MM.1S (cell line): ENCODE results near the gene MAD1L1.

Source experiments
- DNase-seq: peaks from one replicate; pipeline ENCODE4 v3.0.0-alpha.2; 2015
- H2AFZ ChIP-seq: fragments of 300-600 bp; sonication (generic); 2 replicates; pipeline ENCODE4 v1.6.0; 2016; ENCODE audit warnings: antibody characterized with exemption, low read length
- H3F3A ChIP-seq: fragments of 300-600 bp; sonication (generic); 2 replicates; pipeline ENCODE4 v1.6.1; 2016; ENCODE audit warnings: mild to moderate bottlenecking, antibody characterized with exemption, low read length, moderate library complexity, mixed read lengths; ENCODE audit not compliant: insufficient read depth
- H3K27ac ChIP-seq: fragments of 300-600 bp; sonication (generic); 2 replicates; pipeline ENCODE4 v1.5.1; 2016; ENCODE audit warnings: mild to moderate bottlenecking, low read length
- H3K27me3 ChIP-seq: fragments of 300-600 bp; sonication (generic); replicated peaks from 2 replicates; pipeline ENCODE4 v1.6.0; 2016; ENCODE audit warnings: low read length; ENCODE audit not compliant: insufficient read depth
- H3K36me3 ChIP-seq: fragments of 300-600 bp; sonication (generic); replicated peaks from 2 replicates; pipeline ENCODE4 v1.6.1; 2016; ENCODE audit warnings: mild to moderate bottlenecking, low read length, mixed read lengths; ENCODE audit not compliant: insufficient read depth
- H3K4me1 ChIP-seq: fragments of 300-600 bp; sonication (generic); 2 replicates; pipeline ENCODE4 v1.6.1; 2016; ENCODE audit warnings: low read length, mixed read lengths
- H3K4me2 ChIP-seq: fragments of 300-600 bp; sonication (generic); 2 replicates; pipeline ENCODE4 v1.6.0; 2016; ENCODE audit warnings: low read depth, low read length
- H3K4me3 ChIP-seq: fragments of 300-600 bp; sonication (generic); 2 replicates; pipeline ENCODE4 v1.5.1; 2016; ENCODE audit warnings: low read length, mixed read lengths
- H3K79me2 ChIP-seq: fragments of 300-600 bp; sonication (generic); 2 replicates; pipeline ENCODE4 v1.6.1; 2016; ENCODE audit warnings: mixed run types, low read length, mixed read lengths
- H3K9ac ChIP-seq: fragments of 300-600 bp; sonication (generic); 2 replicates; pipeline ENCODE4 v1.6.1; 2016; ENCODE audit warnings: low read length, mixed read lengths
- H3K9me2 ChIP-seq: fragments of 300-600 bp; sonication (generic); replicated peaks from 2 replicates; pipeline ENCODE4 v1.6.1; 2016; ENCODE audit warnings: mild to moderate bottlenecking, low read length, mixed read lengths; ENCODE audit not compliant: insufficient read depth
- H3K9me3 ChIP-seq: fragments of 300-600 bp; sonication (generic); replicated peaks from 2 replicates; pipeline ENCODE4 v1.6.1; 2016; ENCODE audit warnings: mild to moderate bottlenecking, low read length, mixed read lengths; ENCODE audit not compliant: insufficient read depth
- H4K20me1 ChIP-seq: fragments of 300-600 bp; sonication (generic); 2 replicates; pipeline ENCODE4 v1.6.1; 2016; ENCODE audit warnings: mild to moderate bottlenecking, low read length, moderate library complexity, mixed read lengths; ENCODE audit not compliant: insufficient read depth
- EZH2 ChIP-seq: fragments of 300-600 bp; sonication (generic); optimal IDR thresholded peaks from 2 replicates; pipeline ENCODE3; 2017; ENCODE audit warnings: low read depth, mild to moderate bottlenecking, antibody characterized with exemption, low read length, mixed read lengths
- EZH2phosphoT487 ChIP-seq: fragments of 300-600 bp; sonication (generic); IDR thresholded peaks from 2 replicates; pipeline ENCODE4 v1.6.1; 2018; ENCODE audit warnings: antibody characterized with exemption, low read length
- TF ChIP-seq, protein P1 (sequence below): fragments of 300-600 bp; sonication (generic); IDR thresholded peaks from 2 replicates; pipeline ENCODE4 v1.5.1; 2016; ENCODE audit warnings: antibody characterized with exemption, low read length, mixed read lengths

The MAD1L1 gene

DNA sequence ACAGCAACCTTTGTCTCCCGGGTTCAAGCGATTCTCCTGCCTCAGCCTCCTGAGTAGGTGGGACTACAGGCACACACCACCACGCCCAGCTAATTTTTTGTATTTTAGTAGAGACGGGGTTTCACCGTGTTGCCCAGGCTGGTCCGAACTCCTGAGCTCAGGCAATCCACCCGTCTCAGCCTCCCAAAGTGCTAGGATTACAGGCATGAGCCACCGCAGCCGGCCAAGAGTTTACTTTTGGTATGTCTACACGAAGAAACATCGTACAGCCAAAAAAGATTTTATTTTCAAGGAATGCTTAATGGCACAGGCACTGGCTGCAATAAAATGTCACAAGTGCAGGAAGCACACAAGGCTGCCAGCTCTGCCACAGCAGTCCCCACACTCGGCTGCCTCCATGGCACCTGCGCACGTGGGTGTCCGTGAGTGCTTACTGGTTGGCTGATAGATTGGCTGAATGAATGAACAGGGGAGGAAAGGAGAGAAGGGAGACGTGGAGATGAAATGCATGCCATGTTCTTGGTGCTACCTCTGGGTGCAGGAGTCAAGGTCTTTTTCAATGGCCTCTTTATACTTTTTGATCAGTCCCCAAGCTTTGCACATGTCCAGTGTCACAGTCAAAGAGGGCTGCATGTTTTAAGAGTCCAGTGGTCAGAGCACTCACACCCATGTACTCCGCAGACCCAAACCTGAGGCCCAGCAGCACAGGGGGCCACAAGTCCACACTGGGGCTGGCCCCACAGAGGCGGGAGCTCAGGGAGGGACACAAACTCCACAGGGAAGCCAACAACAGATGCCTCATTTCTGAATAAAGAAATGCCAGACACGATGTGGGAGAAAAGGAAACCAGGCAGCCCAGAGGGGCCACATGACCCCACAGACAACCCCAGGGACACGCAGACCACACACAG, 198.2 kb downstream of the MAD1L1 start:
- no peaks in the 10 kb centered on the region for H3K9me2 ChIP-seq
- no peaks in the 10 kb centered on the region for H4K20me1 ChIP-seq
- H3K27me3 ChIP-seq: no peaks in the 10 kb centered on the region
- H3K9me3 ChIP-seq: no peaks in the 10 kb centered on the region
- no peak overlapping the region for H3K27ac ChIP-seq
- no peak overlapping the region for H3K4me3 ChIP-seq
- TF ChIP-seq, protein P1, sequence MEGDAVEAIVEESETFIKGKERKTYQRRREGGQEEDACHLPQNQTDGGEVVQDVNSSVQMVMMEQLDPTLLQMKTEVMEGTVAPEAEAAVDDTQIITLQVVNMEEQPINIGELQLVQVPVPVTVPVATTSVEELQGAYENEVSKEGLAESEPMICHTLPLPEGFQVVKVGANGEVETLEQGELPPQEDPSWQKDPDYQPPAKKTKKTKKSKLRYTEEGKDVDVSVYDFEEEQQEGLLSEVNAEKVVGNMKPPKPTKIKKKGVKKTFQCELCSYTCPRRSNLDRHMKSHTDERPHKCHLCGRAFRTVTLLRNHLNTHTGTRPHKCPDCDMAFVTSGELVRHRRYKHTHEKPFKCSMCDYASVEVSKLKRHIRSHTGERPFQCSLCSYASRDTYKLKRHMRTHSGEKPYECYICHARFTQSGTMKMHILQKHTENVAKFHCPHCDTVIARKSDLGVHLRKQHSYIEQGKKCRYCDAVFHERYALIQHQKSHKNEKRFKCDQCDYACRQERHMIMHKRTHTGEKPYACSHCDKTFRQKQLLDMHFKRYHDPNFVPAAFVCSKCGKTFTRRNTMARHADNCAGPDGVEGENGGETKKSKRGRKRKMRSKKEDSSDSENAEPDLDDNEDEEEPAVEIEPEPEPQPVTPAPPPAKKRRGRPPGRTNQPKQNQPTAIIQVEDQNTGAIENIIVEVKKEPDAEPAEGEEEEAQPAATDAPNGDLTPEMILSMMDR: no peak
- TF ChIP-seq EZH2: no peak
- TF ChIP-seq EZH2phosphoT487: no peak
- no peaks in the 10 kb centered on the region for H3K36me3 ChIP-seq
- no peaks in the 10 kb centered on the region for H3F3A ChIP-seq
- no peak overlapping the region for H2AFZ ChIP-seq
- no peak for DNase-seq
- no peak overlapping the region for H3K4me2 ChIP-seq
- no peaks in the 10 kb centered on the region for H3K79me2 ChIP-seq
- H3K4me1 ChIP-seq: no peaks in the 10 kb centered on the region
- no peak overlapping the region for H3K9ac ChIP-seq

DNA sequence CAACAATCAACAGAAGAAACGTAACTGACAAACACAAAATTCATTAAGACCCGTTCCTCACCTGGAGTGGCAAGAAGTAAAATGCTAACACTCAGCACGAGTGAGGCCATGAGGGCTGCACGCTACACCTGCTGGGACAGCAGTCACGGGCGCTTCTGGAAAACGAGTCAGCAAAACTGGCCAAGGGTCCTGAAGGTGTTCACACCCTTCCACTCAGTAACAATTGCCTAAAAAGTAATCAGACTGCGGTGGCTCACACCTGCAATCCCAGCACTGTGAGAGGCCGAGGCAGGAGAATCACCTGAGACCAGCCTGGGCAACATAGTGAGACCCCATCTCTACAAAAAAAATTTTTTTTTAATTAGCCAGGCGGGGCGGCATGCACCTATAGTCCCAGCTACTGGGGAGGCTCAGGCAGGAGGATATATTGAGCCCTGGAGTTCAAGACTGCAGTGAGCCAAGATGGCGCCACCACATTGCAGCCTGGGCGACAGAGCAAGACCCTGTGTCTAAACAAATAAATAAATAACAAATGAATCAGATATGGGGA, 199.1 kb downstream of the MAD1L1 start:
- Histone ChIP-seq H3K4me3 (no peak overlapping the region), H3K9me3 (no peaks in the 10 kb centered on the region), H4K20me1 (no peaks in the 10 kb centered on the region), H3K4me1 (no peaks in the 10 kb centered on the region), H3K27me3 (no peaks in the 10 kb centered on the region), H3K4me2 (no peak overlapping the region), H3K27ac (no peak overlapping the region), H3K36me3 (no peaks in the 10 kb centered on the region), H3K79me2 (no peaks in the 10 kb centered on the region), H2AFZ (no peak overlapping the region), H3F3A (no peaks in the 10 kb centered on the region), H3K9ac (no peak overlapping the region), H3K9me2 (no peaks in the 10 kb centered on the region)
- TF ChIP-seq, protein P1: no peak
- TF ChIP-seq EZH2phosphoT487: no peak
- TF ChIP-seq EZH2: no peak
- DNase-seq: no peak

DNA sequence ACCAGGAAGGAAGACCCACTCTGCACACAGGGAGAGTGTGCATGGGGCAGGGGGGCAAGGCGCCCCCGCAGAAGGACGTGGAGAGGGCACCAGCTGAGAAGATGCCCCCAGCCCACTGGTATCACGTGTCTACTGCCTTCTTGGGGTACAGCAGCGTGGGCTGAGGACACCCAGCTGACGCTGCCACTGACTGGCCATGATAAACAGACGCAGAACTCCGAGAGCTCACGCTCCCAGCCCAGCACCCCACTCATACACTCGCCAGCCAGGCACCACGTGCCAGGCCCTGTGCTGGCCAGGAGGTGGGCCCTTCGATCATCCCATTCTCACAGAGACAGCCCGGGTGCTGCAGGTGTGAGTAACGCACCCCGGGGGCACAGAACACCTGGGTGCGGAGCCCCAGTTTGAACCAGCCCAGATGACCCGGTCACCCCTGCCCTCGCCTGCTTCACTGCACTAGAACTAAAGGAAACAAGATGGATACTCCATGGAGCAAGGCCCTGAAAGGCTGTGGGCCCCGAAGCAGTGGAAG, 199.8 kb downstream of the MAD1L1 start:
- Histone ChIP-seq H3F3A (no peaks in the 10 kb centered on the region), H3K9ac (no peak overlapping the region), H3K27ac (no peak overlapping the region), H3K4me2 (no peak overlapping the region), H3K4me1 (no peaks in the 10 kb centered on the region), H3K27me3 (no peaks in the 10 kb centered on the region), H4K20me1 (no peaks in the 10 kb centered on the region), H2AFZ (no peak overlapping the region), H3K9me2 (no peaks in the 10 kb centered on the region), H3K36me3 (no peaks in the 10 kb centered on the region), H3K4me3 (no peak overlapping the region), H3K79me2 (no peaks in the 10 kb centered on the region), H3K9me3 (no peaks in the 10 kb centered on the region)
- DNase-seq: no peak
- TF ChIP-seq EZH2 (no peak), EZH2phosphoT487 (no peak)
- TF ChIP-seq, protein P1: no peak
